Astrocyte (in vitro differentiated cells and primary cell): ENCODE measurements around the gene PLAGL2. TPM values are rescaled to one million over a fixed set of nuclear protein-coding genes. Genes with fewer than 3 reads are reported as not detected.

Experiments
- DNase-seq: peaks from one replicate; pipeline ENCODE4 v3.0.0-alpha.2; 2010; ENCODE audit warnings: low read depth
- FAIRE-seq: peaks from 2 replicates; lab custom pipeline; 2011; peaks lifted over from hg19 to GRCh38; lab: Jason Lieb, UNC
- H2AFZ ChIP-seq: 2 replicates; pipeline ENCODE4 v1.6.0; 2012; ENCODE audit warnings: low read depth, low read length, inconsistent platforms
- H3K27ac ChIP-seq: 2 replicates; pipeline ENCODE4 v1.5.1; 2011; ENCODE audit warnings: low read depth, low read length, inconsistent platforms
- H3K27me3 ChIP-seq: 2 replicates; pipeline ENCODE4 v1.6.0; 2011; ENCODE audit warnings: low read length, inconsistent platforms; ENCODE audit not compliant: insufficient read depth
- H3K36me3 ChIP-seq: 2 replicates; pipeline ENCODE4 v1.5.1; 2011; ENCODE audit warnings: low read length, inconsistent platforms; ENCODE audit not compliant: insufficient read depth
- H3K4me1 ChIP-seq: 2 replicates; pipeline ENCODE4 v1.5.1; 2011; ENCODE audit warnings: low read length, inconsistent platforms; ENCODE audit not compliant: insufficient read depth
- H3K4me2 ChIP-seq: 2 replicates; pipeline ENCODE4 v1.6.0; 2012; ENCODE audit warnings: low read length, inconsistent platforms
- H3K4me3 ChIP-seq: 2 replicates; pipeline ENCODE4 v1.5.1; 2011; ENCODE audit warnings: low read depth, mild to moderate bottlenecking, low read length, inconsistent platforms; ENCODE audit not compliant: insufficient read depth
- H3K79me2 ChIP-seq: 2 replicates; pipeline ENCODE4 v1.6.0; 2012; ENCODE audit warnings: mild to moderate bottlenecking, low read length, inconsistent platforms; ENCODE audit not compliant: insufficient read depth
- H3K9ac ChIP-seq: 2 replicates; pipeline ENCODE4 v1.6.0; 2012; ENCODE audit warnings: mild to moderate bottlenecking, low read length, inconsistent platforms
- H3K9me3 ChIP-seq: 2 replicates; pipeline ENCODE4 v1.5.1; 2012; ENCODE audit warnings: low read depth, mild to moderate bottlenecking, low read length, inconsistent platforms; ENCODE audit not compliant: insufficient read depth
- H4K20me1 ChIP-seq: 2 replicates; pipeline ENCODE4 v1.6.0; 2012; ENCODE audit warnings: low read length, inconsistent platforms; ENCODE audit not compliant: insufficient read depth
- H3K27ac Mint-ChIP-seq: one replicate; pipeline ENCODE4 v1.8.0; 2021; ENCODE audit warnings: mild to moderate bottlenecking, mixed read lengths; ENCODE audit not compliant: unreplicated experiment
- H3K27me3 Mint-ChIP-seq: one replicate; pipeline ENCODE4 v1.8.0; 2021; ENCODE audit warnings: low read depth, mixed read lengths; ENCODE audit not compliant: unreplicated experiment
- H3K36me3 Mint-ChIP-seq: one replicate; pipeline ENCODE4 v1.8.0; 2021; ENCODE audit warnings: low read depth, mixed read lengths; ENCODE audit not compliant: unreplicated experiment
- H3K4me1 Mint-ChIP-seq: one replicate; pipeline ENCODE4 v1.8.0; 2021; ENCODE audit warnings: low read depth, mixed read lengths; ENCODE audit not compliant: unreplicated experiment
- H3K4me3 Mint-ChIP-seq: one replicate; pipeline ENCODE4 v1.8.0; 2021; ENCODE audit warnings: mild to moderate bottlenecking, moderate library complexity, mixed read lengths; ENCODE audit not compliant: unreplicated experiment
- H3K9me3 Mint-ChIP-seq: one replicate; pipeline ENCODE4 v1.8.0; 2021; ENCODE audit warnings: mild to moderate bottlenecking, mixed read lengths; ENCODE audit not compliant: unreplicated experiment
- CTCF ChIP-seq: IDR thresholded peaks from 2 replicates; pipeline ENCODE4 v1.5.1; 2011; ENCODE audit warnings: low read depth, mild to moderate bottlenecking, inconsistent platforms, low read length, moderate library complexity; ENCODE audit not compliant: insufficient read depth
- EZH2 ChIP-seq: IDR thresholded peaks from 2 replicates; pipeline ENCODE4 v1.6.1; 2012; ENCODE audit warnings: mild to moderate bottlenecking, low read length, inconsistent platforms; ENCODE audit not compliant: insufficient read depth
- total RNA-seq: library from RNA; stranded (reverse); gene quantifications from 2 replicates; pipeline ENCODE4 v1.2.1, GENCODE V29; 2021

The PLAGL2 gene
- total RNA-seq, 1 donor from 2014 or later = 15.3 TPM

- no peak for TF ChIP-seq EZH2
- TF ChIP-seq CTCF = no peak
- Histone ChIP-seq H3K4me3 (no peak overlapping the region), H3K36me3 (peaks cover 4% of the 10 kb centered on the region), H3K9ac (peak overlapping the region; percentile 99), H4K20me1 (peaks cover 73% of the 10 kb centered on the region), H3K27ac (no peak overlapping the region), H3K27me3 (no peaks in the 10 kb centered on the region), H3K9me3 (no peaks in the 10 kb centered on the region), H2AFZ (no peak overlapping the region), H3K4me2 (peak overlapping the region; percentile 95), H3K79me2 (peaks cover 95% of the 10 kb centered on the region), H3K4me1 (peaks cover 32% of the 10 kb centered on the region)
- no peak for FAIRE-seq
- H3K4me3 Mint-ChIP-seq = peak overlapping the region; percentile 96
- H3K27ac Mint-ChIP-seq = peak overlapping the region; percentile 74
- H3K27me3 Mint-ChIP-seq = no peaks in the 10 kb centered on the region
- H3K9me3 Mint-ChIP-seq = peaks cover 2% of the 10 kb centered on the region
- H3K4me1 Mint-ChIP-seq = peaks cover 68% of the 10 kb centered on the region
- no peak for DNase-seq
- H3K36me3 Mint-ChIP-seq = peaks cover 12% of the 10 kb centered on the region
These were observed 2.3 kb downstream of the PLAGL2 start for GRCh38 chr20:32205110-32205842.

- Histone ChIP-seq H4K20me1 (peaks cover 74% of the 10 kb centered on the region), H3K36me3 (peaks cover 9% of the 10 kb centered on the region), H3K9me3 (no peaks in the 10 kb centered on the region), H3K27ac (no peak overlapping the region), H3K4me1 (peaks cover 32% of the 10 kb centered on the region), H3K79me2 (peaks cover 93% of the 10 kb centered on the region), H2AFZ (no peak overlapping the region), H3K27me3 (no peaks in the 10 kb centered on the region), H3K4me2 (peak overlapping the region; percentile 23), H3K9ac (peak overlapping the region; percentile 28), H3K4me3 (no peak overlapping the region)
- DNase-seq (no peak), FAIRE-seq (no peak)
- peaks cover 12% of the 10 kb centered on the region for H3K36me3 Mint-ChIP-seq
- peak overlapping the region; percentile 15 for H3K4me3 Mint-ChIP-seq
- H3K9me3 Mint-ChIP-seq = peaks cover 2% of the 10 kb centered on the region
- peak overlapping the region; percentile 53 for H3K27ac Mint-ChIP-seq
- TF ChIP-seq EZH2 = no peak
- no peak for TF ChIP-seq CTCF
- H3K4me1 Mint-ChIP-seq = peaks cover 62% of the 10 kb centered on the region
- no peaks in the 10 kb centered on the region for H3K27me3 Mint-ChIP-seq
These were observed 3.1 kb downstream of the PLAGL2 start for GRCh38 chr20:32204205-32205109.
